Ishikawa (cell line): Measurements from ENCODE around the gene DOCK6.

ENCODE experiments used
- CEBPB ChIP-seq: IDR thresholded peaks from 2 replicates; pipeline ENCODE4 v1.6.1; 2012
- CREB1 ChIP-seq: IDR thresholded peaks from 2 replicates; pipeline ENCODE4 v1.6.1; 2012; ENCODE audit warnings: low read depth
- EGR1 ChIP-seq: IDR thresholded peaks from 2 replicates; pipeline ENCODE4 v1.6.1; 2012
- EP300 ChIP-seq: IDR thresholded peaks from 2 replicates; pipeline ENCODE4 v1.6.1; 2012; ENCODE audit warnings: borderline replicate concordance
- FOXM1 ChIP-seq: IDR thresholded peaks from 2 replicates; pipeline ENCODE4 v1.6.1; 2012; ENCODE audit warnings: low read depth, borderline replicate concordance
- MAX ChIP-seq: IDR thresholded peaks from 2 replicates; pipeline ENCODE4 v1.6.1; 2012
- NFIC ChIP-seq: IDR thresholded peaks from 2 replicates; pipeline ENCODE4 v1.6.1; 2012
- RAD21 ChIP-seq: IDR thresholded peaks from 2 replicates; pipeline ENCODE4 v1.6.1; 2012; ENCODE audit warnings: low read depth
- TAF1 ChIP-seq: IDR thresholded peaks from 2 replicates; pipeline ENCODE4 v1.6.1; 2012; ENCODE audit warnings: low read depth, mild to moderate bottlenecking
- TCF12 ChIP-seq: IDR thresholded peaks from 2 replicates; pipeline ENCODE4 v1.6.1; 2012; ENCODE audit warnings: low read depth
- TEAD4 ChIP-seq: IDR thresholded peaks from 2 replicates; pipeline ENCODE4 v1.6.1; 2012
- YY1 ChIP-seq: IDR thresholded peaks from 2 replicates; pipeline ENCODE4 v1.6.1; 2012; ENCODE audit warnings: low read depth
- ZBTB7A ChIP-seq: IDR thresholded peaks from 2 replicates; pipeline ENCODE4 v1.6.1; 2012; ENCODE audit warnings: low read depth
- TF ChIP-seq, protein P1 (sequence below): IDR thresholded peaks from 2 replicates; pipeline ENCODE4 v1.6.1; 2012; ENCODE audit warnings: low read depth, mild to moderate bottlenecking
- TF ChIP-seq, protein P2 (sequence below): IDR thresholded peaks from 2 replicates; pipeline ENCODE4 v1.6.1; 2012

Gene DOCK6

DNA sequence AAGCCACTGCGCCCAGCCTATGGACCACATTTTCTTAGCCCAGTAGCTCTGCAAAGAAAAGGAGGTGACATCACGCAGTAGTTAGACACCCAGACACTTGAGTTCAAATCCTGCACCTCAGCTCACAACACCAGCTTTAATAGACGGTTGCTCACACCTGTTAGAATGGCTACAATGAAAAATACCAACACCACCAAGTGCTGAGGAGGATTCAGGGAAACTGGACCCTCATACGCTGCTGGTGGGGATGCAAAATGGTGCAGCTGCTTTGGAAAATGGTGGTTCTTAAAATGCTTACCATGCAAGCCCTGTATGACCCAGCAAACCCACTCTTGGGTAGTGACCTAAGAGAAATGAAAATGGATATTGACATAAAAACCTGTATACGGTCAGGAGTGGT, 11.7 kb upstream of the DOCK6 start:
- TF ChIP-seq TEAD4: no peak
- no peak for TF ChIP-seq CEBPB
- TF ChIP-seq RAD21: no peak
- no peak for TF ChIP-seq FOXM1
- TF ChIP-seq CREB1: no peak
- TF ChIP-seq NFIC: no peak
- no peak for TF ChIP-seq TCF12
- no peak for TF ChIP-seq ZBTB7A
- TF ChIP-seq, protein P1, sequence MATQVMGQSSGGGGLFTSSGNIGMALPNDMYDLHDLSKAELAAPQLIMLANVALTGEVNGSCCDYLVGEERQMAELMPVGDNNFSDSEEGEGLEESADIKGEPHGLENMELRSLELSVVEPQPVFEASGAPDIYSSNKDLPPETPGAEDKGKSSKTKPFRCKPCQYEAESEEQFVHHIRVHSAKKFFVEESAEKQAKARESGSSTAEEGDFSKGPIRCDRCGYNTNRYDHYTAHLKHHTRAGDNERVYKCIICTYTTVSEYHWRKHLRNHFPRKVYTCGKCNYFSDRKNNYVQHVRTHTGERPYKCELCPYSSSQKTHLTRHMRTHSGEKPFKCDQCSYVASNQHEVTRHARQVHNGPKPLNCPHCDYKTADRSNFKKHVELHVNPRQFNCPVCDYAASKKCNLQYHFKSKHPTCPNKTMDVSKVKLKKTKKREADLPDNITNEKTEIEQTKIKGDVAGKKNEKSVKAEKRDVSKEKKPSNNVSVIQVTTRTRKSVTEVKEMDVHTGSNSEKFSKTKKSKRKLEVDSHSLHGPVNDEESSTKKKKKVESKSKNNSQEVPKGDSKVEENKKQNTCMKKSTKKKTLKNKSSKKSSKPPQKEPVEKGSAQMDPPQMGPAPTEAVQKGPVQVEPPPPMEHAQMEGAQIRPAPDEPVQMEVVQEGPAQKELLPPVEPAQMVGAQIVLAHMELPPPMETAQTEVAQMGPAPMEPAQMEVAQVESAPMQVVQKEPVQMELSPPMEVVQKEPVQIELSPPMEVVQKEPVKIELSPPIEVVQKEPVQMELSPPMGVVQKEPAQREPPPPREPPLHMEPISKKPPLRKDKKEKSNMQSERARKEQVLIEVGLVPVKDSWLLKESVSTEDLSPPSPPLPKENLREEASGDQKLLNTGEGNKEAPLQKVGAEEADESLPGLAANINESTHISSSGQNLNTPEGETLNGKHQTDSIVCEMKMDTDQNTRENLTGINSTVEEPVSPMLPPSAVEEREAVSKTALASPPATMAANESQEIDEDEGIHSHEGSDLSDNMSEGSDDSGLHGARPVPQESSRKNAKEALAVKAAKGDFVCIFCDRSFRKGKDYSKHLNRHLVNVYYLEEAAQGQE: no peak

GRCh38 chr19:11273296-11273695, 11.0 kb upstream of the DOCK6 start:
- TF ChIP-seq EGR1 (no peak), TCF12 (no peak), FOXM1 (no peak), MAX (no peak), YY1 (no peak), TAF1 (no peak), CREB1 (no peak), CEBPB (no peak), TEAD4 (no peak), ZBTB7A (no peak), RAD21 (no peak), EP300 (no peak), NFIC (no peak)
- TF ChIP-seq, protein P1: no peak

- TF ChIP-seq EP300: no peak
- no peak for TF ChIP-seq TEAD4
- no peak for TF ChIP-seq FOXM1
- TF ChIP-seq, protein P2, sequence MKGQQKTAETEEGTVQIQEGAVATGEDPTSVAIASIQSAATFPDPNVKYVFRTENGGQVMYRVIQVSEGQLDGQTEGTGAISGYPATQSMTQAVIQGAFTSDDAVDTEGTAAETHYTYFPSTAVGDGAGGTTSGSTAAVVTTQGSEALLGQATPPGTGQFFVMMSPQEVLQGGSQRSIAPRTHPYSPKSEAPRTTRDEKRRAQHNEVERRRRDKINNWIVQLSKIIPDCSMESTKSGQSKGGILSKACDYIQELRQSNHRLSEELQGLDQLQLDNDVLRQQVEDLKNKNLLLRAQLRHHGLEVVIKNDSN: no peak
- TF ChIP-seq CEBPB: no peak
- TF ChIP-seq ZBTB7A: no peak
These were observed 7.1 kb upstream of the DOCK6 start for GRCh38 chr19:11269408-11269807.

- TF ChIP-seq EP300 (no peak), YY1 (no peak), ZBTB7A (no peak), CEBPB (no peak), TCF12 (no peak), NFIC (peak; percentile 65; the same call in 1 of the 2 replicates)
These were observed 6.5 kb upstream of the DOCK6 start for GRCh38 chr19:11268783-11269267.

- TF ChIP-seq CEBPB (peak; percentile 40; the same call in 1 of the 2 replicates), EP300 (no peak), TEAD4 (no peak), NFIC (no peak), CREB1 (no peak), YY1 (no peak)
These were observed 5.2 kb upstream of the DOCK6 start for GRCh38 chr19:11267316-11268085.

- TF ChIP-seq MAX (no peak), TCF12 (no peak), TAF1 (no peak), TEAD4 (no peak), YY1 (no peak), CREB1 (no peak), EGR1 (no peak), CEBPB (no peak), ZBTB7A (no peak), NFIC (no peak), EP300 (no peak), FOXM1 (no peak), RAD21 (no peak)
- TF ChIP-seq, protein P1: no peak
- TF ChIP-seq, protein P2: no peak
These were observed 3.5 kb upstream of the DOCK6 start for GRCh38 chr19:11265785-11266236.
